HepG2 (cell line): Measurements from ENCODE around the gene PRSS12. TPM values are rescaled to one million over a fixed set of nuclear protein-coding genes. Genes with fewer than 3 reads are reported as not detected.

Experiments
- AHR ChIP-seq: IDR thresholded peaks from 2 replicates; pipeline ENCODE4 v1.6.1; 2018; ENCODE audit warnings: missing genetic modification reagents, missing compliant biosample characterization
- CBFB ChIP-seq: sonication (generic); formaldehyde crosslinking; IDR thresholded peaks from 2 replicates; pipeline ENCODE4 v1.4.0; 2020; ENCODE audit warnings: missing genetic modification reagents
- CC2D1A ChIP-seq: sonication (generic); formaldehyde crosslinking; IDR thresholded peaks from 2 replicates; pipeline ENCODE4 v1.8.1; 2023; ENCODE audit warnings: mild to moderate bottlenecking, missing genetic modification reagents
- CCDC6 ChIP-seq: sonication (generic); formaldehyde crosslinking; IDR thresholded peaks from 2 replicates; pipeline ENCODE4 v1.8.1; 2022; ENCODE audit warnings: mild to moderate bottlenecking, missing genetic modification reagents, moderate library complexity
- DNMT1 ChIP-seq: sonication (generic); formaldehyde crosslinking; IDR thresholded peaks from 2 replicates; pipeline ENCODE4 v1.5.1; 2020; ENCODE audit warnings: mild to moderate bottlenecking, missing genetic modification reagents
- GATAD2A ChIP-seq: IDR thresholded peaks from 2 replicates; pipeline ENCODE4 v1.6.1; 2016
- NR2F2 ChIP-seq: IDR thresholded peaks from 2 replicates; pipeline ENCODE4 v1.6.1; 2012; ENCODE audit warnings: low read depth, inconsistent platforms, borderline replicate concordance
- PATZ1 ChIP-seq: sonication (generic); formaldehyde crosslinking; IDR thresholded peaks from 2 replicates; pipeline ENCODE4 v1.4.0; 2020; ENCODE audit warnings: missing genetic modification reagents
- PITX1 ChIP-seq: sonication (generic); formaldehyde crosslinking; IDR thresholded peaks from 2 replicates; pipeline ENCODE4 v1.5.1; 2020; ENCODE audit warnings: mild to moderate bottlenecking, missing genetic modification reagents
- SMAD1 ChIP-seq: sonication (generic); formaldehyde crosslinking; IDR thresholded peaks from 2 replicates; pipeline ENCODE4 v1.4.0; 2020; ENCODE audit warnings: missing genetic modification reagents, low read depth, mild to moderate bottlenecking, borderline replicate concordance
- SP4 ChIP-seq: sonication (generic); formaldehyde crosslinking; IDR thresholded peaks from 2 replicates; pipeline ENCODE4 v1.8.1; 2023; ENCODE audit warnings: mild to moderate bottlenecking, missing genetic modification reagents
- TFDP1 ChIP-seq: IDR thresholded peaks from 2 replicates; pipeline ENCODE4 v1.6.1; 2016; ENCODE audit warnings: missing compliant biosample characterization, missing genetic modification reagents, borderline replicate concordance
- XRCC5 ChIP-seq: fragments of 200-400 bp; formaldehyde crosslinking; optimal IDR thresholded peaks from 2 replicates; pipeline ENCODE3; 2017; ENCODE audit warnings: mild to moderate bottlenecking, low read length
- ZNF160 ChIP-seq: sonication (generic); formaldehyde crosslinking; IDR thresholded peaks from 2 replicates; pipeline ENCODE4 v1.8.0; 2022; ENCODE audit warnings: mild to moderate bottlenecking, inconsistent platforms, missing genetic modification reagents
- ZNF207 ChIP-seq: fragments of 450-650 bp; IDR thresholded peaks from 2 replicates; pipeline ENCODE4 v1.6.1; 2016; ENCODE audit warnings: antibody characterized with exemption, borderline replicate concordance
- ZNF790 ChIP-seq: sonication (generic); formaldehyde crosslinking; IDR thresholded peaks from 2 replicates; pipeline ENCODE4 v1.8.0; 2022; ENCODE audit warnings: missing genetic modification reagents, mild to moderate bottlenecking, borderline replicate concordance
- ZSCAN20 ChIP-seq: sonication (generic); formaldehyde crosslinking; IDR thresholded peaks from 2 replicates; pipeline ENCODE4 v1.4.0; 2020; ENCODE audit warnings: missing genetic modification reagents, mild to moderate bottlenecking, borderline replicate concordance
- polyA plus RNA-seq, 8 experiments: library from polyadenylated mRNA; depleted of rRNA in 3 of 8; stranded (reverse) in 7 of 8; unstranded in 1 of 8; fragments of >200 nt; fragmentation: Illumina TruSeq in 4 of 8; extraction: Trizol in 4 of 8; gene quantifications; 2 replicates each; pipeline versions ENCODE4 v1.2.1 to v1.2.3, GENCODE V29; 2011 to 2016; ENCODE audit warnings: low read depth in 4 of 8, missing spikeins in 1 of 8, mixed read lengths in 1 of 8; ENCODE audit not compliant: insufficient read depth in 1 of 8
- total RNA-seq, 5 experiments: library from RNA; depleted of rRNA; stranded (reverse); fragments of >200 nt; fragmentation: Illumina TruSeq; extraction: Trizol; gene quantifications; 2 replicates each; pipeline ENCODE4 v1.2.3, GENCODE V29; 2016; ENCODE audit warnings: low read depth in 1 of 5
- TF ChIP-seq, protein P1 (sequence below): sonication (generic); formaldehyde crosslinking; IDR thresholded peaks from 2 replicates; pipeline ENCODE4 v1.5.0; 2020; ENCODE audit warnings: mild to moderate bottlenecking, missing genetic modification reagents, moderate library complexity
- TF ChIP-seq, protein P2 (sequence below): sonication (generic); formaldehyde crosslinking; IDR thresholded peaks from 2 replicates; pipeline ENCODE4 v1.5.1; 2020; ENCODE audit warnings: mild to moderate bottlenecking, missing genetic modification reagents, moderate library complexity
- TF ChIP-seq, protein P3 (sequence below): sonication (generic); formaldehyde crosslinking; IDR thresholded peaks from 2 replicates; pipeline ENCODE4 v1.4.0; 2020; ENCODE audit warnings: missing genetic modification reagents, borderline replicate concordance

PRSS12 gene
- total and polyA plus RNA-seq, 2 of the 13 experiments (the other 11 are each of a cell fraction or from before 2014, with no cell fraction given) = 0.02 TPM; not detected in 1

GRCh38 chr4:118352843-118353533 is at the start of gene PRSS12 (continued):
- TF ChIP-seq, protein P1, sequence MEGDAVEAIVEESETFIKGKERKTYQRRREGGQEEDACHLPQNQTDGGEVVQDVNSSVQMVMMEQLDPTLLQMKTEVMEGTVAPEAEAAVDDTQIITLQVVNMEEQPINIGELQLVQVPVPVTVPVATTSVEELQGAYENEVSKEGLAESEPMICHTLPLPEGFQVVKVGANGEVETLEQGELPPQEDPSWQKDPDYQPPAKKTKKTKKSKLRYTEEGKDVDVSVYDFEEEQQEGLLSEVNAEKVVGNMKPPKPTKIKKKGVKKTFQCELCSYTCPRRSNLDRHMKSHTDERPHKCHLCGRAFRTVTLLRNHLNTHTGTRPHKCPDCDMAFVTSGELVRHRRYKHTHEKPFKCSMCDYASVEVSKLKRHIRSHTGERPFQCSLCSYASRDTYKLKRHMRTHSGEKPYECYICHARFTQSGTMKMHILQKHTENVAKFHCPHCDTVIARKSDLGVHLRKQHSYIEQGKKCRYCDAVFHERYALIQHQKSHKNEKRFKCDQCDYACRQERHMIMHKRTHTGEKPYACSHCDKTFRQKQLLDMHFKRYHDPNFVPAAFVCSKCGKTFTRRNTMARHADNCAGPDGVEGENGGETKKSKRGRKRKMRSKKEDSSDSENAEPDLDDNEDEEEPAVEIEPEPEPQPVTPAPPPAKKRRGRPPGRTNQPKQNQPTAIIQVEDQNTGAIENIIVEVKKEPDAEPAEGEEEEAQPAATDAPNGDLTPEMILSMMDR = peak; percentile 74
- TF ChIP-seq CBFB (CRISPR knock-in tag) = 0 out of 2 replicates have a peak, but pooled peaks have one; percentile 47
- no peak for TF ChIP-seq NR2F2
- TF ChIP-seq TFDP1 (CRISPR knock-in tag) = no peak
- TF ChIP-seq PATZ1 (CRISPR knock-in tag) = peak; percentile 62
- TF ChIP-seq, protein P2, sequence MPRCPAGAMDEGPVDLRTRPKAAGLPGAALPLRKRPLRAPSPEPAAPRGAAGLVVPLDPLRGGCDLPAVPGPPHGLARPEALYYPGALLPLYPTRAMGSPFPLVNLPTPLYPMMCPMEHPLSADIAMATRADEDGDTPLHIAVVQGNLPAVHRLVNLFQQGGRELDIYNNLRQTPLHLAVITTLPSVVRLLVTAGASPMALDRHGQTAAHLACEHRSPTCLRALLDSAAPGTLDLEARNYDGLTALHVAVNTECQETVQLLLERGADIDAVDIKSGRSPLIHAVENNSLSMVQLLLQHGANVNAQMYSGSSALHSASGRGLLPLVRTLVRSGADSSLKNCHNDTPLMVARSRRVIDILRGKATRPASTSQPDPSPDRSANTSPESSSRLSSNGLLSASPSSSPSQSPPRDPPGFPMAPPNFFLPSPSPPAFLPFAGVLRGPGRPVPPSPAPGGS (CRISPR knock-in tag) = no peak
- TF ChIP-seq PITX1 (CRISPR knock-in tag) = no peak
- no peak for TF ChIP-seq SMAD1 (CRISPR knock-in tag)
- TF ChIP-seq GATAD2A = no peak
- peak; percentile 39 for TF ChIP-seq XRCC5
- TF ChIP-seq ZNF207 = no peak
- no peak for TF ChIP-seq ZSCAN20 (CRISPR knock-in tag)
- 0 out of 2 replicates have a peak, but pooled peaks have one; percentile 30 for TF ChIP-seq SP4 (CRISPR knock-in tag)
- no peak for TF ChIP-seq DNMT1 (CRISPR knock-in tag)
- TF ChIP-seq ZNF790 = no peak
- TF ChIP-seq AHR (CRISPR knock-in tag) = no peak
- TF ChIP-seq, protein P3, sequence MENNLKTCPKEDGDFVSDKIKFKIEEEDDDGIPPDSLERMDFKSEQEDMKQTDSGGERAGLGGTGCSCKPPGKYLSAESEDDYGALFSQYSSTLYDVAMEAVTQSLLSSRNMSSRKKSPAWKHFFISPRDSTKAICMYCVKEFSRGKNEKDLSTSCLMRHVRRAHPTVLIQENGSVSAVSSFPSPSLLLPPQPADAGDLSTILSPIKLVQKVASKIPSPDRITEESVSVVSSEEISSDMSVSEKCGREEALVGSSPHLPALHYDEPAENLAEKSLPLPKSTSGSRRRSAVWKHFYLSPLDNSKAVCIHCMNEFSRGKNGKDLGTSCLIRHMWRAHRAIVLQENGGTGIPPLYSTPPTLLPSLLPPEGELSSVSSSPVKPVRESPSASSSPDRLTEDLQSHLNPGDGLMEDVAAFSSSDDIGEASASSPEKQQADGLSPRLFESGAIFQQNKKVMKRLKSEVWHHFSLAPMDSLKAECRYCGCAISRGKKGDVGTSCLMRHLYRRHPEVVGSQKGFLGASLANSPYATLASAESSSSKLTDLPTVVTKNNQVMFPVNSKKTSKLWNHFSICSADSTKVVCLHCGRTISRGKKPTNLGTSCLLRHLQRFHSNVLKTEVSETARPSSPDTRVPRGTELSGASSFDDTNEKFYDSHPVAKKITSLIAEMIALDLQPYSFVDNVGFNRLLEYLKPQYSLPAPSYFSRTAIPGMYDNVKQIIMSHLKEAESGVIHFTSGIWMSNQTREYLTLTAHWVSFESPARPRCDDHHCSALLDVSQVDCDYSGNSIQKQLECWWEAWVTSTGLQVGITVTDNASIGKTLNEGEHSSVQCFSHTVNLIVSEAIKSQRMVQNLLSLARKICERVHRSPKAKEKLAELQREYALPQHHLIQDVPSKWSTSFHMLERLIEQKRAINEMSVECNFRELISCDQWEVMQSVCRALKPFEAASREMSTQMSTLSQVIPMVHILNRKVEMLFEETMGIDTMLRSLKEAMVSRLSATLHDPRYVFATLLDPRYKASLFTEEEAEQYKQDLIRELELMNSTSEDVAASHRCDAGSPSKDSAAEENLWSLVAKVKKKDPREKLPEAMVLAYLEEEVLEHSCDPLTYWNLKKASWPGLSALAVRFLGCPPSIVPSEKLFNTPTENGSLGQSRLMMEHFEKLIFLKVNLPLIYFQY = no peak
- 0 out of 2 replicates have a peak, but pooled peaks have one; percentile 68 for TF ChIP-seq CCDC6
- TF ChIP-seq ZNF160 = no peak
- no peak for TF ChIP-seq CC2D1A (CRISPR knock-in tag)
